Ascending aorta (tissue), 2 donors: ENCODE data around the gene ACACA. TPM values are rescaled to one million over a fixed set of nuclear protein-coding genes. Genes with fewer than 3 reads are reported as not detected.

ENCODE experiments used
- DNase-seq, 2 donors: peaks; one replicate each; pipeline ENCODE4 v3.0.0-alpha.2; 2019; ENCODE audit warnings: low spot score in 2 of 2
- H3K27ac ChIP-seq, 2 donors: fragments of 200-600 bp; sonication (generic); one replicate each; pipeline ENCODE4 v1.5.1; 2016 to 2017; ENCODE audit warnings: mild to moderate bottlenecking in 1 of 2
- H3K27me3 ChIP-seq: fragments of 200-600 bp; sonication (generic); one replicate; pipeline ENCODE4 v1.5.1; 2017
- H3K36me3 ChIP-seq, 2 donors: fragments of 200-600 bp; sonication (generic); one replicate each; pipeline ENCODE4 v1.5.1; 2016
- H3K4me1 ChIP-seq, 2 donors: fragments of 200-600 bp; sonication (generic); one replicate each; pipeline ENCODE4 v1.5.1; 2016 to 2017; ENCODE audit warnings: mild to moderate bottlenecking in 1 of 2
- H3K4me3 ChIP-seq, 2 donors: fragments of 200-600 bp; sonication (generic); one replicate each; pipeline ENCODE4 v1.5.1; 2016 to 2017; ENCODE audit warnings: mild to moderate bottlenecking in 1 of 2
- H3K9me3 ChIP-seq, 2 donors: fragments of 200-600 bp; sonication (generic); one replicate each; pipeline ENCODE4 v1.5.1; 2016
- CTCF ChIP-seq, 3 experiments: fragments of 200-600 bp in 2 of 3; fragments of 450-650 bp in 1 of 3; sonication (generic) in 2 of 3; IDR thresholded peaks; one replicate each; pipeline ENCODE4 v1.5.1; 2016 to 2019; ENCODE audit warnings: antibody characterized with exemption in 3 of 3, mild to moderate bottlenecking in 1 of 3, moderate library complexity in 1 of 3
- intact Hi-C: fragments of 100-400 bp; cut with DNase I; formaldehyde crosslinking; loops from one replicate; pipeline ENCODE4 v1.15.1; 2023
- total RNA-seq: library from RNA; depleted of rRNA; stranded (reverse); fragments of >200 nt; gene quantifications from one replicate; pipeline ENCODE4 v1.1.0, GENCODE V29; 2016

Gene ACACA
- total RNA-seq, 1 donor from 2014 or later, result 69.0 TPM

- no peaks in the 10 kb centered on the region for H3K4me1 ChIP-seq
- no peaks in the 10 kb centered on the region for H3K36me3 ChIP-seq
- intact Hi-C loops, result no loop called here
- no peaks in the 10 kb centered on the region for H3K9me3 ChIP-seq
- DNase-seq, result no peak
- no peak overlapping the region for H3K4me3 ChIP-seq
- no peaks in the 10 kb centered on the region for H3K27me3 ChIP-seq
- H3K27ac ChIP-seq, result no peak overlapping the region
- no peak for TF ChIP-seq CTCF (IDR thresholded peaks at IDR 0.05)
Measured at GRCh38 chr17:37065486-37066321, 340.9 kb downstream of the ACACA start.

- no peak overlapping the region for H3K4me3 ChIP-seq
- TF ChIP-seq CTCF (IDR thresholded peaks at IDR 0.05), result no peak
- H3K36me3 ChIP-seq, result no peaks in the 10 kb centered on the region
- intact Hi-C loops, result no loop called here
- H3K4me1 ChIP-seq, result no peaks in the 10 kb centered on the region
- no peaks in the 10 kb centered on the region for H3K9me3 ChIP-seq
- no peaks in the 10 kb centered on the region for H3K27me3 ChIP-seq
- DNase-seq, result no peak
- H3K27ac ChIP-seq, result no peak overlapping the region
Measured at GRCh38 chr17:37064956-37065355, 341.7 kb downstream of the ACACA start.

- no peaks in the 10 kb centered on the region for H3K36me3 ChIP-seq
- no peak overlapping the region for H3K4me3 ChIP-seq
- H3K27ac ChIP-seq, result no peak overlapping the region
- intact Hi-C loops, result no loop called here
- no peaks in the 10 kb centered on the region for H3K27me3 ChIP-seq
- TF ChIP-seq CTCF (IDR thresholded peaks at IDR 0.05), result no peak
- no peaks in the 10 kb centered on the region for H3K4me1 ChIP-seq
- no peaks in the 10 kb centered on the region for H3K9me3 ChIP-seq
- no peak for DNase-seq
Measured at GRCh38 chr17:37064206-37064605, 342.4 kb downstream of the ACACA start.

- H3K27ac ChIP-seq, result no peak overlapping the region
- no peak for DNase-seq
- intact Hi-C loops, result no loop called here
- no peaks in the 10 kb centered on the region for H3K27me3 ChIP-seq
- no peak for TF ChIP-seq CTCF (IDR thresholded peaks at IDR 0.05)
- H3K4me3 ChIP-seq, result no peak overlapping the region
- no peaks in the 10 kb centered on the region for H3K9me3 ChIP-seq
- no peaks in the 10 kb centered on the region for H3K4me1 ChIP-seq
- H3K36me3 ChIP-seq, result peaks cover 6% of the 10 kb centered on the region in 2 donors
Measured at GRCh38 chr17:37062021-37062420, 344.6 kb downstream of the ACACA start.

GRCh38 chr17:37060928-37061327 lies 345.7 kb downstream of the ACACA start:
- Histone ChIP-seq H3K36me3 (peaks cover 14 to 15% of the 10 kb centered on the region in 2 donors), H3K27me3 (no peaks in the 10 kb centered on the region), H3K9me3 (no peaks in the 10 kb centered on the region), H3K4me1 (no peaks in the 10 kb centered on the region), H3K4me3 (no peak overlapping the region), H3K27ac (no peak overlapping the region)
- TF ChIP-seq CTCF (IDR thresholded peaks at IDR 0.05), result no peak
- intact Hi-C loops, result no loop called here
- DNase-seq, result no peak
